H9 (cell line): ENCODE data around the gene SEMA3E. TPM values are rescaled to one million over a fixed set of nuclear protein-coding genes. Genes with fewer than 3 reads are reported as not detected.

ENCODE experiments used
- DNase-seq: peaks from one replicate; pipeline ENCODE4 v3.0.0-alpha.2; 2017
- H2AFZ ChIP-seq: one replicate; pipeline ENCODE4 v1.6.1; 2013; ENCODE audit warnings: mild to moderate bottlenecking, low read length, control low read depth, moderate library complexity
- H2AK5ac ChIP-seq: 2 replicates; pipeline ENCODE4 v1.6.1; 2013; ENCODE audit warnings: low read length, control low read depth, mixed read lengths; ENCODE audit not compliant: insufficient read length
- H2BK120ac ChIP-seq: one replicate; pipeline ENCODE4 v1.6.1; 2013; ENCODE audit warnings: low read depth, mild to moderate bottlenecking, low read length, control low read depth, inconsistent platforms; ENCODE audit not compliant: poor library complexity, severe bottlenecking
- H2BK12ac ChIP-seq: 2 replicates; pipeline ENCODE4 v1.6.1; 2013; ENCODE audit warnings: low read length, control low read depth, mixed read lengths, low read depth; ENCODE audit not compliant: insufficient read length
- H2BK15ac ChIP-seq: 2 replicates; pipeline ENCODE4 v1.6.1; 2013; ENCODE audit warnings: low read depth, low read length, control low read depth
- H2BK20ac ChIP-seq: one replicate; pipeline ENCODE4 v1.6.1; 2013; ENCODE audit warnings: low read depth, mild to moderate bottlenecking, low read length, control low read depth, inconsistent platforms; ENCODE audit not compliant: poor library complexity, severe bottlenecking
- H2BK5ac ChIP-seq: 2 replicates; pipeline ENCODE4 v1.6.1; 2013; ENCODE audit warnings: low read length, control low read depth, mixed read lengths; ENCODE audit not compliant: insufficient read length
- H3K14ac ChIP-seq: 2 replicates; pipeline ENCODE4 v1.6.1; 2013; ENCODE audit warnings: low read length, control low read depth; ENCODE audit not compliant: insufficient read depth
- H3K18ac ChIP-seq: 2 replicates; pipeline ENCODE4 v1.6.1; 2013; ENCODE audit warnings: low read depth, mild to moderate bottlenecking, mixed read lengths, low read length, control low read depth; ENCODE audit not compliant: insufficient read length
- H3K23ac ChIP-seq: 2 replicates; pipeline ENCODE4 v1.6.1; 2013; ENCODE audit warnings: low read length, control low read depth, mixed read lengths, low read depth; ENCODE audit not compliant: insufficient read length
- H3K23me2 ChIP-seq: 2 replicates; pipeline ENCODE4 v1.6.1; 2013; ENCODE audit warnings: low read depth, mild to moderate bottlenecking, mixed read lengths, low read length, control low read depth; ENCODE audit not compliant: insufficient read length, poor library complexity, severe bottlenecking
- H3K27ac ChIP-seq: 2 replicates; pipeline ENCODE4 v1.5.1; 2013; ENCODE audit warnings: low read length, control low read depth, mixed read lengths, low read depth; ENCODE audit not compliant: insufficient read length
- H3K27me3 ChIP-seq: 2 replicates; pipeline ENCODE4 v1.6.1; 2013; ENCODE audit warnings: low read length, control low read depth, inconsistent platforms; ENCODE audit not compliant: insufficient read depth
- H3K4ac ChIP-seq: 2 replicates; pipeline ENCODE4 v1.6.1; 2013; ENCODE audit warnings: low read depth, mild to moderate bottlenecking, control low read depth, inconsistent platforms, low read length, moderate library complexity
- H3K4me1 ChIP-seq: 2 replicates; pipeline ENCODE4 v1.6.1; 2013; ENCODE audit warnings: low read length, control low read depth, inconsistent platforms; ENCODE audit not compliant: insufficient read depth
- H3K4me2 ChIP-seq: 2 replicates; pipeline ENCODE4 v1.6.1; 2013; ENCODE audit warnings: low read length, control low read depth, mixed read lengths; ENCODE audit not compliant: insufficient read length, insufficient read depth
- H3K56ac ChIP-seq: 2 replicates; pipeline ENCODE4 v1.6.1; 2013; ENCODE audit warnings: low read depth, mild to moderate bottlenecking, mixed read lengths, low read length, control low read depth; ENCODE audit not compliant: insufficient read length
- H3K79me1 ChIP-seq: 2 replicates; pipeline ENCODE4 v1.6.1; 2013; ENCODE audit warnings: low read depth, mild to moderate bottlenecking, moderate library complexity, low read length, control low read depth, inconsistent platforms; ENCODE audit not compliant: insufficient read depth, poor library complexity, severe bottlenecking
- H3K79me2 ChIP-seq: 2 replicates; pipeline ENCODE4 v1.6.1; 2013; ENCODE audit warnings: low read length, control low read depth, inconsistent platforms; ENCODE audit not compliant: insufficient read depth
- H3K9ac ChIP-seq: 2 replicates; pipeline ENCODE4 v1.6.1; 2013; ENCODE audit warnings: low read length, control low read depth, mixed read lengths; ENCODE audit not compliant: insufficient read length; ENCODE audit errors: extremely low read depth
- H3K9me3 ChIP-seq: one replicate; pipeline ENCODE4 v1.6.1; 2013; ENCODE audit warnings: low read depth, low read length, inconsistent platforms; ENCODE audit not compliant: control insufficient read depth
- H3T11ph ChIP-seq: one replicate; pipeline ENCODE4 v1.6.1; 2013; ENCODE audit warnings: mild to moderate bottlenecking, low read length, control low read depth, inconsistent platforms
- H4K20me1 ChIP-seq: one replicate; pipeline ENCODE4 v1.6.1; 2013; ENCODE audit not compliant: control insufficient read depth, insufficient read length, insufficient read depth
- H4K5ac ChIP-seq: 2 replicates; pipeline ENCODE4 v1.6.1; 2013; ENCODE audit warnings: low read depth, mild to moderate bottlenecking, mixed read lengths, low read length, control low read depth; ENCODE audit not compliant: insufficient read length
- H4K8ac ChIP-seq: replicated peaks from 2 replicates; pipeline ENCODE4 v1.6.1; 2013; ENCODE audit warnings: low read length, control low read depth, mixed read lengths, low read depth; ENCODE audit not compliant: insufficient read length
- H4K91ac ChIP-seq: 2 replicates; pipeline ENCODE4 v1.6.1; 2013; ENCODE audit warnings: low read depth, mild to moderate bottlenecking, moderate library complexity, mixed read lengths, low read length, control low read depth; ENCODE audit not compliant: insufficient read length
- H3K27ac Mint-ChIP-seq, 3 experiments: 2 replicates in 2 of 3; 3 replicates in 1 of 3; pipeline ENCODE4 v1.8.0; 2020 to 2021; ENCODE audit warnings: mixed read lengths in 3 of 3, mild to moderate bottlenecking in 1 of 3, moderate library complexity in 1 of 3
- H3K27me3 Mint-ChIP-seq: 2 replicates; pipeline ENCODE4 v1.8.0; 2021; ENCODE audit warnings: low read depth, mild to moderate bottlenecking, moderate library complexity, mixed read lengths
- H3K36me3 Mint-ChIP-seq, 3 experiments: 2 replicates in 2 of 3; 3 replicates in 1 of 3; pipeline ENCODE4 v1.8.0; 2020 to 2021; ENCODE audit warnings: low read depth in 3 of 3, mixed read lengths in 3 of 3; ENCODE audit not compliant: insufficient read depth in 1 of 3
- H3K4me1 Mint-ChIP-seq, 2 experiments: 2 replicates each; pipeline ENCODE4 v1.8.0; 2020; ENCODE audit warnings: mixed read lengths in 2 of 2
- H3K4me3 Mint-ChIP-seq, 2 experiments: 2 replicates in 1 of 2; 3 replicates in 1 of 2; pipeline ENCODE4 v1.8.0; 2020 to 2021; ENCODE audit warnings: mild to moderate bottlenecking in 2 of 2, mixed read lengths in 2 of 2, moderate library complexity in 1 of 2
- H3K9me3 Mint-ChIP-seq, 2 experiments: 2 replicates in 1 of 2; 3 replicates in 1 of 2; pipeline ENCODE4 v1.8.0; 2020; ENCODE audit warnings: mild to moderate bottlenecking in 2 of 2, mixed read lengths in 2 of 2, moderate library complexity in 1 of 2
- CTCF ChIP-seq: fragments of 200-600 bp; sonication (generic); conservative IDR thresholded peaks from 3 replicates; pipeline ENCODE4 v1.8.0; 2021; ENCODE audit warnings: antibody characterized with exemption, mild to moderate bottlenecking
- WGBS: extraction: QIAGEN DNeasy Blood & Tissue Kit; methylation state at CpG from one replicate; pipeline ENCODE4 v1.1.7; 2013; ENCODE audit warnings: missing lambda C conversion rate, low lambda C conversion rate, mixed read lengths; ENCODE audit not compliant: insufficient read length; ENCODE audit errors: extremely low coverage; 5-methylcytosine and 5-hydroxymethylcytosine counted together
- total RNA-seq: library from RNA; stranded (reverse); gene quantifications from 2 replicates; pipeline ENCODE4 v1.2.1, GENCODE V29; 2021

The SEMA3E gene
- total RNA-seq, 1 experiment from 2014 or later: 0.39 TPM

GRCh38 chr7:83492802-83493201 is 156.1 kb downstream of the SEMA3E start:
- no peak overlapping the region for H3K56ac ChIP-seq
- TF ChIP-seq CTCF: no peak
- H4K5ac ChIP-seq: no peak overlapping the region
- no peaks in the 10 kb centered on the region for H4K20me1 ChIP-seq
- H4K8ac ChIP-seq: no peak overlapping the region
- no peak overlapping the region for H3K18ac ChIP-seq
- no peak overlapping the region for H3K4me2 ChIP-seq
- H3K4me3 Mint-ChIP-seq: no peak overlapping the region
- no peak for DNase-seq
- H2BK5ac ChIP-seq: no peak overlapping the region
- no peak overlapping the region for H3K14ac ChIP-seq
- H3K27me3 ChIP-seq: no peaks in the 10 kb centered on the region; the same call in 1 of the 2 replicates
- H3K9ac ChIP-seq: no peak overlapping the region
- H3K9me3 ChIP-seq: no peaks in the 10 kb centered on the region
- no peaks in the 10 kb centered on the region for H3K4me1 ChIP-seq
- no peak overlapping the region for H2AFZ ChIP-seq
- no peak overlapping the region for H3T11ph ChIP-seq
- no peak overlapping the region for H2BK12ac ChIP-seq
- no CpG with 5 or more reads among the region's 3 CpGs for WGBS
- no peak overlapping the region for H2AK5ac ChIP-seq
- H3K23ac ChIP-seq: no peak overlapping the region
- H2BK120ac ChIP-seq: no peak overlapping the region
- H3K4ac ChIP-seq: no peak overlapping the region
- H3K4me1 Mint-ChIP-seq: no peaks in the 10 kb centered on the region
- no peaks in the 10 kb centered on the region for H3K9me3 Mint-ChIP-seq
- H2BK15ac ChIP-seq: no peak overlapping the region
- H4K91ac ChIP-seq: no peak overlapping the region
- H3K27ac Mint-ChIP-seq: no peak overlapping the region
- H3K79me2 ChIP-seq: no peaks in the 10 kb centered on the region
- no peak overlapping the region for H3K27ac ChIP-seq
- H3K23me2 ChIP-seq: no peaks in the 10 kb centered on the region
- H3K36me3 Mint-ChIP-seq: no peaks in the 10 kb centered on the region
- H3K27me3 Mint-ChIP-seq: peaks cover 4% of the 10 kb centered on the region; the same call in 1 of the 2 replicates
- no peaks in the 10 kb centered on the region for H3K79me1 ChIP-seq
- no peak overlapping the region for H2BK20ac ChIP-seq
